Left lung (tissue), 10 donors: Measurements from ENCODE around the gene SNX27. TPM values are rescaled to one million over a fixed set of nuclear protein-coding genes. Genes with fewer than 3 reads are reported as not detected.

Experiments used
- ATAC-seq: fragments of 200-7000 bp; cut with Tn5 transposase; one replicate; pipeline ENCODE4 v1.9.1; 2020; ENCODE audit warnings: moderate library complexity
- DNase-seq, 4 donors: peaks; one replicate each; pipeline ENCODE4 v3.0.0-alpha.2; 2013 to 2020
- H3K27ac ChIP-seq, 2 donors: fragments of 200-600 bp; sonication (generic) in 1 of 2; one replicate each; pipeline versions ENCODE4 v1.5.0 to v1.8.0; 2020 to 2021
- H3K27me3 ChIP-seq, 2 donors: fragments of 200-600 bp; sonication (generic) in 1 of 2; one replicate each; pipeline versions ENCODE4 v1.5.0 to v1.8.0; 2020 to 2021
- H3K36me3 ChIP-seq, 2 donors: fragments of 200-600 bp; sonication (generic) in 1 of 2; one replicate each; pipeline versions ENCODE4 v1.5.0 to v1.8.0; 2020 to 2021
- H3K4me1 ChIP-seq, 2 donors: fragments of 200-600 bp; one replicate each; pipeline ENCODE4 v1.8.0; 2021
- H3K4me3 ChIP-seq, 2 donors: fragments of 200-600 bp; sonication (generic) in 1 of 2; one replicate each; pipeline versions ENCODE4 v1.5.0 to v1.8.0; 2020 to 2021; ENCODE audit warnings: mild to moderate bottlenecking in 1 of 2
- H3K9me3 ChIP-seq, 2 donors: fragments of 200-600 bp; sonication (generic) in 1 of 2; one replicate each; pipeline versions ENCODE4 v1.5.0 to v1.8.0; 2020 to 2021
- CTCF ChIP-seq, 2 donors: fragments of 200-600 bp; sonication (generic) in 1 of 2; IDR thresholded peaks; one replicate each; pipeline versions ENCODE4 v1.5.0 to v1.8.0; 2021; ENCODE audit warnings: antibody characterized with exemption in 2 of 2
- intact Hi-C, 2 donors: fragments of 100-400 bp; cut with DNase I; formaldehyde crosslinking; loops; one replicate each; pipeline versions ENCODE4 v1.11.2 to v1.14.2; 2022
- polyA plus RNA-seq, 6 donors: library from polyadenylated mRNA; unstranded; fragments of 120-200 nt; gene quantifications; one replicate each; pipeline ENCODE4 v1.2.1, GENCODE V29; 2013; ENCODE audit not compliant: insufficient read length in 6 of 6
- total RNA-seq, 2 donors: library from RNA; stranded (reverse); fragmentation: NEBNext Ultra II Directional; extraction: Animal tissue kit (Norgen Biotek cat#: 25700); gene quantifications; one replicate each; pipeline ENCODE4 v1.2.1, GENCODE V29; 2021
- donor health status: DM: no; HTN: yes; CAD: no.
- donor health status: DM: no; HTN: no; CAD: no.

SNX27 gene
- total and polyA plus RNA-seq, 8 donors, result 21.5 to 64.5 (median 23.9) TPM

GRCh38 chr1:151714820-151715725 is 103.2 kb downstream of the SNX27 start:
- peaks cover 17 to 76% of the 10 kb centered on the region in 2 donors for H3K27me3 ChIP-seq
- H3K4me3 ChIP-seq, result no peak overlapping the region
- no peaks in the 10 kb centered on the region for H3K9me3 ChIP-seq
- DNase-seq (no peak), ATAC-seq (no peak)
- TF ChIP-seq CTCF (IDR thresholded peaks at IDR 0.05), result no peak
- H3K36me3 ChIP-seq, result no peaks in the 10 kb centered on the region
- H3K27ac ChIP-seq, result no peak overlapping the region
- H3K4me1 ChIP-seq, result no peaks in the 10 kb centered on the region
- intact Hi-C loops, result no loop called here

DNA sequence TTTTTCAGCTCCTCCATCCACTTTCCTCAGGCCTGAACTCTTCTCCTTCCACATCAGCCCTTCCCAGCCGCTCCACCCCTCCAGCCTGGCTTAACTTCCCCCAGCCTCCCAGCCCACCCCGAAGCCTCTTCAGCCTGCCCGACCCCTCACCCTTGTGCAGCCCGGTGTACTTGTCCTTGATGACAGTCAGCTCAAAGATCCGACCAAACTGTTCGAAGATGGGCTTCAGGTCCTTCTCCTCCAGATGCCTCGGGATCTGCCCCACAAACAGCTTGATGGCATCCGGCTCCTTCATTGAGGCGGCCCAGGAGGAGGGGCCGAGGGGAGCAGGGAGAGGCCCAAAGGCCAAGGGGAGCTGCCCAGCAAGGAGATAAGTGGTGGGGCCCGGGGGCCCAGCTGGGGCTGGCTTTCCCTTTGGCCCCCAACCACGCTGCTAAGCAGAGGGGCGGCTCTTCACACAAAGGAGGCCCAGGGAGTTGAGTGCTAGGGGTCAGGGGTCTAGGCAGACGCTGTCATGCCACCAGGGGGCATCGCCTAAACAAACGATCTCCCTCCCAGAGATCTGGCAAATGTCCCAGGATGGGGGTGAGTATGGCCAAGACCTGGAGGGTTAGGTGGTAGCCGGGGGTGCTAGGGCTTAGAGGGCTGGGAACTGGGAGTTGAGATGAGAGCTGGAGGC is 104.0 kb downstream of the SNX27 start:
- Histone ChIP-seq H3K27ac (no peak overlapping the region), H3K4me3 (no peak overlapping the region), H3K27me3 (peaks cover 17 to 84% of the 10 kb centered on the region in 2 donors), H3K9me3 (no peaks in the 10 kb centered on the region), H3K36me3 (no peaks in the 10 kb centered on the region), H3K4me1 (peaks cover 5 to 7% of the 10 kb centered on the region in 2 donors)
- intact Hi-C loops, result no loop called here
- TF ChIP-seq CTCF (IDR thresholded peaks at IDR 0.05), result no peak
- no peak for ATAC-seq
- DNase-seq, result no peak

DNA sequence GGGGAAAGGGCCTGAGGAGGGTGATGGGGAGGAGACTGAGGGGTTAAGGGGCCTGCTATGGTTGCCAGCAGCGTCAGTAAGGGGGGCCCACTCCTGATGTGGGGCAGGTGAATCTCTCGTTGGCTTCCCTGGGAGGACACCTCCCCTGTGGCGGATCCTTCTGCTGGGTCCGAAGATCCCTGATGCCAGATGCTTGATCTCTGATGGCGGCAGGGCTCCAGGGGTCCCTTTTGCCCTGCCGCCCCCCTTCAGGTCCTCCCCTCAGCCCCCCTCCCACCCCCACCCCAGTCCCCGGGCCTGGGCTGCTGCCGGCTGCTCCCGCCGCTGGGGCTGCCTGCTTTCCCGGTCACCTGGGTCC is 104.5 kb downstream of the SNX27 start:
- Histone ChIP-seq H3K4me1 (peaks cover 6 to 13% of the 10 kb centered on the region in 2 donors), H3K9me3 (no peaks in the 10 kb centered on the region), H3K4me3 (no peak overlapping the region), H3K36me3 (no peaks in the 10 kb centered on the region), H3K27ac (no peak overlapping the region), H3K27me3 (peaks cover 17 to 88% of the 10 kb centered on the region in 2 donors)
- DNase-seq (no peak), ATAC-seq (no peak)
- no peak for TF ChIP-seq CTCF (IDR thresholded peaks at IDR 0.05)
- intact Hi-C loops, result no loop called here

DNA sequence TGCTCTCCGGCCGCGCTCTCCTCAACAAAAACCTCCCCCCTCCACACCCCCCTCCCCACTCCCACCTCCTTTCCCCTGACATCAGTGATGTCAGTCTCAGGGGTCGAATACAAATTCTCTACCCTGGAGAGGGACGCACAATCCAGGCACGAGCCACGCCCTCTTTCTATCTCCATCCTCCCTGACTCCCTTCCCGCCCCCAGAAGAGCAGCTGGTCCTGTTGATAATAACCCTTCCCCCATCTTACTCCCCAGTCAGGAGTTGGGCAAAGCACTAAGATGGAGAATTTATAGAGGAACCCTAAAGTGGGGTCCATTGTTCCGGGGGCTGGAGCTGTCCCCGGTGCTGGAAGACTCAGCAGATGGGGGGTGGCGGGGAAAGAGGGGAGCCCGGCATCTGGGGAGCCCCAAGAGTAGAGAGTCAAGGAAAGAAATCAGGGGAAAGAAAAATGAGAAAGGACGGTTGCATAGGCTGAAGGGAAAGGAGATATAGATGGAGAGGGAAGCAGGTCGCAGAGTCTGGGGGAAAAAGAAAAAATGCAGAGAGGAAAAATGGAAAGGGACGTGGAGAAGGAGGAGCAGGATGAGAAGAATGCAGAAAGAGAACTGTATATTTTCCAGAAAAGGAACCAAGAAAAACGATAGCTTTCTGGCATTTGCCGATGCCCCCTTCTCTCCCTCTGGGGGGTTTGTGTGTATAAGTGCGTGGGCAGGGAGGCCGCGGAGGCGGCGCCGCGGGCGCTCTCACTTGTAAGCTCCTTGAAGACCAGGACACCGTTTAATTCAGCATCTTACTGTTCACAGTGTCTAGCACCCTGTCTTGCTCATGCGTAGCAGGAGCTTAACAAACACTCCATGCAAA is 105.2 kb downstream of the SNX27 start, which contains the start of gene CELF3:
CELF3 (minus strand) TSS at position 33 of the 861 bp plus-strand sequence. CDS start 783 bp downstream, outside the sequence.
- no peak for ATAC-seq
- peak in 1 of 4 donors; percentile 28 for DNase-seq

More for the DNA sequence above, 105.2 kb downstream of the SNX27 start, which contains the start of gene CELF3:
- no peak for TF ChIP-seq CTCF (IDR thresholded peaks at IDR 0.05)
- H3K27me3 ChIP-seq, result peaks cover 17 to 92% of the 10 kb centered on the region in 2 donors
- no peaks in the 10 kb centered on the region for H3K36me3 ChIP-seq
- H3K9me3 ChIP-seq, result no peaks in the 10 kb centered on the region
- no peak within 1 kb of the TSS for H3K4me3 ChIP-seq
- H3K27ac ChIP-seq, result no peak within 1 kb of the TSS
- intact Hi-C loops, result no loop called here
- peaks cover 12 to 19% of the 10 kb centered on the region in 2 donors for H3K4me1 ChIP-seq
